Measurements from ENCODE around the gene PTPRM. TPM values are rescaled to one million over a fixed set of nuclear protein-coding genes. Genes with fewer than 3 reads are reported as not detected.
A peak's percentile ranks its signal among the peaks of the same experiment; 100 is the strongest.

The PTPRM gene
- total RNA-seq, 1 experiment from 2014 or later, result 11.1 TPM

DNA sequence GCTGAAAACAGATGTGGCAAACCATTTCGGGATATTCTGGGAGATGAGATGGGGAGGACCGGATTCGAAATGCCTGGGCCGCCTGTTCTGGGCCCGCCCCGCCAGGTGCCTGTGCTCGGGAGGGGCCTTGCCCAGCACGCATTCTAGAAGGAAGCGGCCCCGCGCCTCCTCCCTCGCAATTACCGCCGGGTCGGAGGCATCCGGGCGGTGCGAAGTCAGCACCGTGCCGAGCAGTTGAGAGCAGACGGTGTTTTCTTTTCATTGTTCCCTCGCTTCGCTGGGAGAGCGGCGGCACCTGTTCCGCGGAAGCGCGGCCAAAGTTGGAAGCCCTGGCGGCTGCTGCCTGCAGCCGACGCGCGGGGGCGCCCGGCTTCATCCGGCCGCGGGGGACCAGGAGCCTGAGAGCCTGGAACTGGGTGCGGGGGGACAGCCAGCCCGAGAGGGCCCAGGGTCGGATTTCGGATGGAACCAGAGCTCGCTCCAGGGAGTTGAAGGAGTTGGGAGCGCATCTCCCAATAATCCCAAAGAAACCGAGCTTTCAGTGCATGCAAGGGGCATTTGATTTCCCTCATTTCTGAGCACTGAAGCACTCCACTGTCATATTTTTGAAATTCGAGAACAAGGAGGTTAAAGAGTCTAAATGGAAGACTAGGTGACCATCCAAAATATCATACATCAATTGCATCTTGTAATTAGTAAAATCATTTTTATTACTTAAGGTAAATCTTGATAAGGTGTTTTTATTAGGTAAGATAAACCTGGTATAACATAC, 800.3 kb downstream of the PTPRM start (continued):
- no peak for TF ChIP-seq JUN (CRISPR knock-in tag; IDR thresholded peaks at IDR 0.05)
- peak; percentile 45; the same call in 1 of the 2 replicates for TF ChIP-seq CREB1 (CRISPR knock-in tag; IDR thresholded peaks at IDR 0.05)
- TF ChIP-seq ZNF317 (CRISPR knock-in tag; IDR thresholded peaks at IDR 0.05; ENCODE audit: borderline replicate concordance, low read depth), result peak; percentile 36; the same call in 1 of the 2 replicates
- TF ChIP-seq, protein P1, sequence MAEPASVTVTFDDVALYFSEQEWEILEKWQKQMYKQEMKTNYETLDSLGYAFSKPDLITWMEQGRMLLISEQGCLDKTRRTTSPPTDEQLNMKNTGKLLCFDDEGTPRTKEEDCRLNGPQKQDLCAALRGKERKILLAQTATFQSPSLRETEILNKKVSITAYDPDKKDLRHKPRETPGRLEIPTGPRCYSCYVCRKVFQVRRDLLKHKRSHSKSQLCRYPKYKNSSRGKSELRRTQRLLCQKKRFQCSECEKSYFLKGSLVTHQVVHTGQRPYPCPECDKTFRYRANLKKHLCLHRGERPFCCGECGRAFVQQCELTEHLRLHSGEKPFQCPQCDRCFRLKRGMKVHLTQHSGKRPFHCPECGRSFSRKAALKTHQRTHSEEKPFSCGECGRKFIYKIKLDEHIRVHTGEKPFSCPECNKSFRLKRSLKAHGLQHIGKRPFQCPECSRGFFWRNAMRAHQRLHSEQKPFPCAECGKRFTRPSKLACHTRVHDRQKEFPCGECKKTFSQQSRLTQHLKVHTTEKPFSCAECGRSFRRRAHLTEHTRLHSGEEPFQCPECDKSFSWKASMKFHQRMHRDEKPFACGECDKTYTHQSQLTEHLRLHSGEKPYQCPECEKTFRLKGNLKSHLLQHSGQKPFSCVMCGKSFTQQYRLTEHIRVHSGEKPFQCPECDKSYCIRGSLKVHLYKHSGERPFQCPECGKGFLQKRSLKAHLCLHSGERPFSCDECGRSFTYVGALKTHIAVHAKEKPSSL (CRISPR knock-in tag; conservative IDR thresholded peaks at IDR 0.05), result no peak
- TF ChIP-seq, protein P2, sequence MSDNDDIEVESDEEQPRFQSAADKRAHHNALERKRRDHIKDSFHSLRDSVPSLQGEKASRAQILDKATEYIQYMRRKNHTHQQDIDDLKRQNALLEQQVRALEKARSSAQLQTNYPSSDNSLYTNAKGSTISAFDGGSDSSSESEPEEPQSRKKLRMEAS (CRISPR knock-in tag; IDR thresholded peaks at IDR 0.05), result peak; percentile 95
- TF ChIP-seq ZNF232 (CRISPR knock-in tag; IDR thresholded peaks at IDR 0.05), result peak; percentile 93
- TF ChIP-seq TEAD4 (CRISPR knock-in tag; IDR thresholded peaks at IDR 0.05), result peak; percentile 44; the same call in 1 of the 2 replicates
- TF ChIP-seq SMAD3 (CRISPR knock-in tag; IDR thresholded peaks at IDR 0.05; ENCODE audit: borderline replicate concordance), result peak; percentile 87; the same call in 1 of the 2 replicates
- peak; percentile 80 for TF ChIP-seq HMGXB4 (CRISPR knock-in tag; IDR thresholded peaks at IDR 0.05)
- no peak for TF ChIP-seq ZNF423 (CRISPR knock-in tag; IDR thresholded peaks at IDR 0.05)
- peak; percentile 56; the same call in 1 of the 2 replicates for TF ChIP-seq ZNF138 (CRISPR knock-in tag; conservative IDR thresholded peaks at IDR 0.05)
- TF ChIP-seq ATF6 (CRISPR knock-in tag; IDR thresholded peaks at IDR 0.05), result no peak
- no peak for TF ChIP-seq IRF2 (CRISPR knock-in tag; IDR thresholded peaks at IDR 0.05; ENCODE audit: borderline replicate concordance, low read depth)
- TF ChIP-seq, protein P3, sequence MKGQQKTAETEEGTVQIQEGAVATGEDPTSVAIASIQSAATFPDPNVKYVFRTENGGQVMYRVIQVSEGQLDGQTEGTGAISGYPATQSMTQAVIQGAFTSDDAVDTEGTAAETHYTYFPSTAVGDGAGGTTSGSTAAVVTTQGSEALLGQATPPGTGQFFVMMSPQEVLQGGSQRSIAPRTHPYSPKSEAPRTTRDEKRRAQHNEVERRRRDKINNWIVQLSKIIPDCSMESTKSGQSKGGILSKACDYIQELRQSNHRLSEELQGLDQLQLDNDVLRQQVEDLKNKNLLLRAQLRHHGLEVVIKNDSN (CRISPR knock-in tag; IDR thresholded peaks at IDR 0.05), result peak; percentile 67; the same call in 1 of the 2 replicates
- TF ChIP-seq, protein P4, sequence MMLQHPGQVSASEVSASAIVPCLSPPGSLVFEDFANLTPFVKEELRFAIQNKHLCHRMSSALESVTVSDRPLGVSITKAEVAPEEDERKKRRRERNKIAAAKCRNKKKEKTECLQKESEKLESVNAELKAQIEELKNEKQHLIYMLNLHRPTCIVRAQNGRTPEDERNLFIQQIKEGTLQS (CRISPR knock-in tag; conservative IDR thresholded peaks at IDR 0.05), result no peak
- TF ChIP-seq NFYB (CRISPR knock-in tag; conservative IDR thresholded peaks at IDR 0.05; ENCODE audit: low read depth), result no peak
- TF ChIP-seq NFE2L1 (CRISPR knock-in tag; IDR thresholded peaks at IDR 0.05), result peak; percentile 77; the same call in 1 of the 2 replicates
- TF ChIP-seq, protein P5, sequence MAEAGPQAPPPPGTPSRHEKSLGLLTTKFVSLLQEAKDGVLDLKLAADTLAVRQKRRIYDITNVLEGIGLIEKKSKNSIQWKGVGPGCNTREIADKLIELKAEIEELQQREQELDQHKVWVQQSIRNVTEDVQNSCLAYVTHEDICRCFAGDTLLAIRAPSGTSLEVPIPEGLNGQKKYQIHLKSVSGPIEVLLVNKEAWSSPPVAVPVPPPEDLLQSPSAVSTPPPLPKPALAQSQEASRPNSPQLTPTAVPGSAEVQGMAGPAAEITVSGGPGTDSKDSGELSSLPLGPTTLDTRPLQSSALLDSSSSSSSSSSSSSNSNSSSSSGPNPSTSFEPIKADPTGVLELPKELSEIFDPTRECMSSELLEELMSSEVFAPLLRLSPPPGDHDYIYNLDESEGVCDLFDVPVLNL (CRISPR knock-in tag; IDR thresholded peaks at IDR 0.05; ENCODE audit: borderline replicate concordance, low read depth), result no peak
- TF ChIP-seq GTF2I (CRISPR knock-in tag; conservative IDR thresholded peaks at IDR 0.05), result no peak
- peak; percentile 54; the same call in 1 of the 2 replicates for TF ChIP-seq ETV6 (CRISPR knock-in tag; IDR thresholded peaks at IDR 0.05)
- TF ChIP-seq SMAD4 (CRISPR knock-in tag; IDR thresholded peaks at IDR 0.05), result no peak
- no peak for TF ChIP-seq ATF1 (CRISPR knock-in tag; IDR thresholded peaks at IDR 0.05)
- TF ChIP-seq FOXJ3 (CRISPR knock-in tag; IDR thresholded peaks at IDR 0.05; ENCODE audit: borderline replicate concordance), result no peak
- no peak for TF ChIP-seq ESRRA (CRISPR knock-in tag; IDR thresholded peaks at IDR 0.05; ENCODE audit: borderline replicate concordance)
- TF ChIP-seq ZBTB21 (CRISPR knock-in tag; IDR thresholded peaks at IDR 0.05; ENCODE audit: borderline replicate concordance), result peak; percentile 46
- no peak for TF ChIP-seq CBFB (CRISPR knock-in tag; IDR thresholded peaks at IDR 0.05; ENCODE audit: low read depth)
- TF ChIP-seq JAZF1 (CRISPR knock-in tag; IDR thresholded peaks at IDR 0.05), result no peak
- peak; percentile 85 for TF ChIP-seq TEAD1 (CRISPR knock-in tag; IDR thresholded peaks at IDR 0.05)
- no peak for TF ChIP-seq MXD4 (CRISPR knock-in tag; IDR thresholded peaks at IDR 0.05; ENCODE audit: borderline replicate concordance)
- no peak for TF ChIP-seq PREB (CRISPR knock-in tag; IDR thresholded peaks at IDR 0.05; ENCODE audit: borderline replicate concordance)
